Fibroblast of gingiva (primary cell): ENCODE results near the gene OR10K1.
"Not testable (repeated sequence)": the region's sequence is repeated elsewhere in the genome, so short reads cannot be mapped to it uniquely, and the experiment has no call there.

Experiments used
- DNase-seq: peaks from one replicate; pipeline ENCODE4 v3.0.0-alpha.2; 2011; ENCODE audit warnings: low read depth

Gene OR10K1

GRCh38 chr1:158461534-158461933 lies at the start of gene OR10K1:
Gene OR10K1, plus strand, starts transcription at chr1:158461834. Its CDS starts 3,728 bp downstream, at chr1:158465562.
- no peak for DNase-seq

GRCh38 chr1:158414651-158415345 lies 46.8 kb upstream of the OR10K1 start:
- DNase-seq: no peak

DNA sequence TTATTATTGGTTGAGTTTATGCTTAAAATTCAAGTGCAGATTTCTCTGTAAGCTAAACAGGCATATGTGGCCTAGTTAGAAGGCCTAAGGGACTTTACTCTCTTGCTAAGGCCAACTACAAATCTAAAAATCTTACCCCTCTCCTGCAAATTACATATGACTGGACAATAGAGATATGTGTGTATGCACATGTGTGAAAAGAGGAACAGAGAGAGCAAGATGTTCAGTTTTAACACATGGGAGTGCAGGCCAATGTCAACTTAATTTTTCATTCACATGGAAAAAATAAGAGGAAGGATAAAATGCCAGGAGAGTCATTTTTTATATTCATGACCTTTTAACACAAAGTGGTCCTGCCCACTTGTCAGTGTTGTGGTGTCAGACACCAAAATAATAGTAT lies 44.0 kb upstream of the OR10K1 start:
- no peak for DNase-seq

DNA sequence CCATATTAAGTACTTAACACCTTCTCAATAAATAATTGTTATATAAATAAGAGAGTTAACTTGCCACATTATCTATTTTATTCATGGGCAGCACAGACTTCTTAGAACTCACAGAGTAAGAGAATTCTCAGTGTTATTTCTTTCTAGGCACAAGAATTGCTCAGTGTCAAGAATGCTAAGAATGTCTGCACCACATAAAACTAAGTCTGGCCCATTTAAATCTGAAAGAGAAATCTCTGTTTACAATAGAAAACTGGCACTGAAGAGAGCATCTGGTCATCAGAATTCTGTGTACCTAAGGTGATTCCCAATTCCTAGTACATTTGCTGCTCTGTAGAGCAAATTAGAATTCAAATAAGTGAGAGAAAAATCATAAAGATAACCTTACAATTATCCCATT lies 39.4 kb upstream of the OR10K1 start:
- no peak for DNase-seq

- DNase-seq: no peak
Observed at GRCh38 chr1:158425027-158425426, 36.6 kb upstream of the OR10K1 start.

GRCh38 chr1:158426137-158426536 lies 35.5 kb upstream of the OR10K1 start, which contains the start of gene OR10K2:
Gene OR10K2, minus strand, starts transcription at chr1:158426237. Its CDS starts 5,371 bp downstream, at chr1:158420866.
- DNase-seq: no peak

DNA sequence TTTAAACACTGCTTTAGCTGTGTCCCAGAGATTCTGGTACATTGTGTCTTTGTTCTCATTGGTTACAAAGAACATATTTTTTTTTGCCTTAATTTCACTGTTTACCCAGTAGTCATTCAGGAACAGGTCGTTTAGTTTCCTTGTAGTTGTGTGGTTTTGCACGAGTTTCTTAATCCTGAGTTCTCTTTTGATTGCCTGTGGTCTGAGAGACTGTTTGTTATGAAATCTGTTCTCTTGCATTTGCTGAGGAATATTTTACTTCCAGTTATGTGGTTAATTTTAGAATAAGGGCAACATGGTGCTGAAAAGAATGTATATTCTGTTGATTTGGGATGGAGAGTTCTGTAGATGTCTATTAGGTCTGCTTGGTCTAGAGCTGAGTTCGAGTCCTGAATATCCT lies 31.5 kb upstream of the OR10K1 start:
- DNase-seq: not testable (repeated sequence)

GRCh38 chr1:158434741-158435140 lies 26.9 kb upstream of the OR10K1 start:
- no peak for DNase-seq

GRCh38 chr1:158445376-158445775 lies 16.3 kb upstream of the OR10K1 start:
- DNase-seq: no peak

- no peak for DNase-seq
Observed at GRCh38 chr1:158454537-158454936, 7.1 kb upstream of the OR10K1 start.

- no peak for DNase-seq
Observed at GRCh38 chr1:158457246-158457645, 4.4 kb upstream of the OR10K1 start.

GRCh38 chr1:158458263-158458662 lies 3.4 kb upstream of the OR10K1 start:
- no peak for DNase-seq

GRCh38 chr1:158471920-158472319 lies 10.3 kb downstream of the OR10K1 start, which contains the start of gene OR10R2:
Gene OR10R2, plus strand, starts transcription at chr1:158472220. Its CDS starts 106 bp downstream, at chr1:158472326.
- DNase-seq: no peak

- no peak for DNase-seq
Observed at GRCh38 chr1:158485455-158485854, 23.8 kb downstream of the OR10K1 start.

DNA sequence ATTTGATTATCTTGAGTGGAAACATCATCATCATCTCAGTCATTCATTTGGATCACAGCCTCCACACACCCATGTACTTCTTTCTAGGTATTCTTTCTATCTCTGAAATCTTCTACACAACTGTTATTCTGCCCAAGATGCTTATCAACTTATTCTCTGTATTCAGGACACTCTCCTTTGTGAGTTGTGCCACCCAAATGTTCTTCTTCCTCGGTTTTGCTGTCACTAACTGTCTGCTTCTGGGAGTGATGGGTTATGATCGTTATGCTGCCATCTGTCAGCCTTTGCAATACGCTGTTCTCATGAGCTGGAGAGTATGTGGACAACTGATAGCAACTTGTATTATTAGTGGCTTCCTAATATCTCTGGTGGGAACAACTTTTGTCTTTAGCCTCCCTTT lies 29.7 kb downstream of the OR10K1 start:
- DNase-seq: no peak

GRCh38 chr1:158493054-158493453 lies 31.4 kb downstream of the OR10K1 start:
- no peak for DNase-seq

DNA sequence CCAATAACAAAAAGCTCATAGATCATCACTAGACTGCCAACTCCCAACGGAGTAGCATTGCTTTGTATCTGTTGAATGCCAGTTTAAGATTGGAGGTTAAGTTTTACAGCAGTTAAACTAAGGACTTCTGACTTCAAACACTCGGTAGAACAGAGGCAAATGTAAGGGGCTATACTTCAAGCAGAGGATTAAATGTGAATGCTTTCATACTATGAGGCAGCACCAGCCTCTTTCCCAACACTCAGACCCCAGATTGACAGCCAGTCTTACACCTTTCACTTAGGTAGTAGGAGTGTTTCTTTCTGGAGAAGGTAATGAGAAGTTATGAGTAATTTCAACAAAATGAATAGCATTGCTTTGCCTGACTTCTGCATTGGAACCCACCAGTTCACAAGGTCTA lies 33.2 kb downstream of the OR10K1 start:
- no peak for DNase-seq

DNA sequence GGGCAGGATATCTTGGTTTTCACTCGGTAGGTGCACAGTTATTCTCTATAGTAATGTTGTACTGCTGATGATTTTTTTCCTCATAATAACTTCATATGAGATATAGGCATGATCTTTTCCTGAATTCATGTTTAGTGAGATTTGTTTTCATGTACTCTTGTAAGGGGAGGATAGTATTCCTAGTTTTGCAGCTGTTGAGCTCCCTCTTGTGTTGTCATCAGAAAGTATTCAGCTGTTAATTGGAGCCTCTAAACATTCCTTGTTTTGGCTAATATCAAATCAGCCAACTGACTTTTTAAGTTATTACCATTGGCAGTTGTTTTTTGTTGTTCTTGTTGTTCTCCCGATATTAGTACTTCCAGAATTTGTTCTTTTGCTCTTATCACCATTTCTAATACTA lies 34.7 kb downstream of the OR10K1 start:
- DNase-seq: no peak

DNA sequence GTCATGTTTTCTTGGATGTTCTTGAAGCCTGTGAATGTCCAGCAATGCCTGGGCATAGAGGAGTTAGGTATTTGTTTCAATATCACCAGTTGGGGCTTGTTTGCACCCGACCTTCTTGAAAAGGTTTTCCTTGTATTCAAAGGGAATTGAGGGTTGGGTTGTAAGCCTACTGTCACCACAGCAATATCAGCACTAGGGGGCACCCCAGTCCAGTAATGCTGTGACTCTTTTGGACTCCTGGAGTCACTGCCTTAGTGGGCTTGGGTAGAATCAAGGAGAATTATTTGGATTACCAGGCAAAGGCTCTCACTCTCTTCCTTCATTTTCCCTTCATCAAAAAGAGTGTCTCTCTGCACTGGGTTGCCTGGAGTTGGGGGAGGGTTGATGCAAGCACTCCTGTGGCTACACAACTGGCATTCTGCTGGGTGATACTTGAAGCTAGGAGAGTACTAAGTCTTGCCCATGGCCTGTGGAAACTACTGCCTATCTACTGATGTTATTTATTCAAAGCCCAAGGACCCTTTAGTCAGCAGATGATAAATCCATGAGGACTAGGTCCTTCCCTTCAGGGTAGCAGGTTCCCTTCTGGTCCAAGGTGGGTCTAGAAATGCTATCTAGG lies 44.8 kb downstream of the OR10K1 start:
- no peak for DNase-seq

- no peak for DNase-seq
Observed at GRCh38 chr1:158507511-158507910, 45.9 kb downstream of the OR10K1 start.

GRCh38 chr1:158509471-158510156 lies 48.0 kb downstream of the OR10K1 start:
- DNase-seq: no peak

DNA sequence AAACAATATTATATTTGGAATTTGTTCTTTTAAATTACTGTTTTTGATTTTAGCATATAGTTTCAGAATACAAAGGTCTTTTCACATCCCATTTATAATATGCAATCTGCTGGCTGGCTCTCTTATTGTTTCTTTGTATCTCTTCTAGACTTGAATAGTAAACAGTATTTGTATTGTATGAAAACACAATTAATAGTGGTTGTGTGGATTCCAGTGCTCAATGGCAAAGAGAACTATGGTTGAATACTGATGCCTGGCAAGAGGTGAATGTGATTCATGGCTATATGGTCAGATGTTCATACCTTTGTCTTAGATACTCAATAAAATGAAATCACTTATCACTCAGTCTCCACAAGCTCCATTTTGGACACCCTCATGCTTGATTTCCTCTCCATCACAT lies 55.3 kb downstream of the OR10K1 start:
- no peak for DNase-seq
